AML-193 (cell line): Measurements from ENCODE around the gene IRF2BPL.

Source experiments
- DNase-seq, 2 experiments: peaks; one replicate each; lab custom pipeline; 2025; lab: John Stamatoyannopoulos, UW

The IRF2BPL gene

GRCh38 chr14:76985540-76986230 lies 42.8 kb downstream of the IRF2BPL start:
- no peak for DNase-seq

GRCh38 chr14:76984787-76985375 lies 43.6 kb downstream of the IRF2BPL start:
- DNase-seq = no peak

DNA sequence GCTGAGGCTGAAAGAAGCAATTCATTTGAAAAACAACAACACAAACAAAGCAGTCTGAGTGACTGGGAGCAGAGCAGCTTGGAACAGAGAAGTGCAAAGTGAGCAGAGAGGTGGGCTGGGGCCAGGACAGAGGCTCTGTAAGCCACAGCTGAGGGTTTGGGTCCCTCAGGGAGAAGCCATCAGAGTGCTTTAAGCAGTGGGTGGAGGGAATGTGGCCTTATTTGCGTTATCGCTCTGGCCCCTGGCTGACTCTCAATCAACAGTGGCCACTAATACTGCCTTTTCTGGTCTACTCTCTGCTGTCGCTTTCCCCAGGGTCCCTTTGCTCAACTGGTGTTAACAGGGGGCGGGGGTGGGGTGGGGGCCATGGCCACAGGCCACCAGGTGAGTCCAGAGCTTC lies 44.2 kb downstream of the IRF2BPL start:
- DNase-seq = no peak

DNA sequence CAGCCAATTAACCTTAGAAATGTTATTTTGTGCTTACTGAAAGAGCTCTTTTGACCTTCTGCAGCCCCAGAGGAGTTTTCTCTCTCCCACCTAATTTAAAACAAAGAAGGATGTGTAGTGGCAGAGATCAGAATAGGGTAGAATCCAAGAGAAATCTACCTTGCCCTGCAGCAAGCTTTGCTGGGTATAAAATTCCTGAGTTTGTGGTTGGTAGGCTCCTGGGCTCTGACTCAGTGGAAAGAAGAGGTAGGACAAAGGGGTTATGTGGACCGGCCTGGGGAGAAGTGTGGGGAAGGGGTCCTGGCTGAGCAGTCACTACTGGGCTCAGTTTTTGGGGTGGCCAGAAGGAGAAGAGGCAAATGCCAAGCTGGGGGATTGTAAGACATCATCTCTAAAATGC lies 46.8 kb downstream of the IRF2BPL start:
- DNase-seq = no peak

DNA sequence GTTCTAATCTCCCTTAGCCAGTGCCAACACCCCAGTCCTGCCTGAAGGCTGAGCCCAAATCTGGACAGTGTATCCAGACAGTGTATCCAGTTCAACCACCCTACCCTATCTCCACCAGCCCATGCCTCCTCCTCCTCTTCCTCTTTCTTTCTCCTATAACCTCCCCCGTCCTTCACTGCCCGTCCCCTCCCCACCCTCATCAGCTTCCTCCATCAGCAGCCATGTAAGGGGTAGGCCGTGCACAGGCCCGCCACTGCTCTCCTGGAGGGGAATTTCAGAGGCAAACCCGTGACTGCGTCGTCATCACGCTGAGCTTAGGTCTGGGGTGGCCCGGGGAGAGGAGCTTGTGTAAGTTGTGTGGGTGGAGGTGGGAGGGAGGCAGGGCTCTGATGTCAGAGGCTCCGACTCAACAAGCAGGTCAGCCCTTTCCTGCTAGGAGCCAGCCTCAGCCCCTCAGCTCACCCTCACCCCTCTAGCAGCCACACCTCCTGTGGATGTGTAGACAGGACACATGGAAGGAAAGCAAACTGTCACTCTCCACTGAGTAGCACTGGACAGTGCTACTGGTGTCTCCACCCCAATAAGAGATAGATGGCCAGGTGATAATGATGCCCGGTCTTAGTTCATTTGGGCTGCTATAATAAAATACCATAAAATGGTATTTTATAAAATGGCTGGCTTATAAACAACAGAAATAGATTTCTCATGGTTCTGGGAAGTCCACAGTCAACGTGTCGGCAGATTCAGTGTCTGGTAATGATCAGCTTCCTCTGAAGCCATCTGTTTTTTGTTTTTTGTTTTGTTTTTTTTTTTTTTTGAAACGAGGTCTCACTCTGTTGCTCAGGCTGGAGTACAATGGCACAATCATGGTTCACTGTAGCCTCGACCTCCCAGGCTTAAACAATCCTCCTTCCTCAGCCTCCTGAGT lies 50.5 kb downstream of the IRF2BPL start:
- no peak for DNase-seq

- DNase-seq = no peak
Observed at GRCh38 chr14:76976240-76977005, 52.1 kb downstream of the IRF2BPL start.

DNA sequence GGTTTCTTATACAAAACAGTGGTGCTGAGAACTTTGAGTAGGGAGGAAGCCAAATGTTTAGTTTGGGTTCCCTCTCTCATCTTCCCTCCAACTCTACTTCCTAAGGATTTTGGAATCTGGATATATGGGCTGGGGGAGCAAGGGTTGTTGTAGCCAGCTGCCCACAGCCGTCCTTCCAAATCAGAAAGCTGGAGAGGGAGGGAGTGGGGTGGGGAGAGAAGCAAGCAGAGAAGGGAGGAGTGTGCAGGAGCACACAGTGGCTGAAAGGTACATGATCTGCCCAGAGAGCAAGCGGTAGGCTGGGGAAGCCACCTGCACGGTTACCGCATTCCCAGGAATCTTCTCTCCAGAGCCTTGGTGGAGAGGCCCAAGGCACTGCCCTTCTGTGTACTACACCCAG lies 52.7 kb downstream of the IRF2BPL start:
- DNase-seq = no peak

GRCh38 chr14:76975051-76975450 lies 53.5 kb downstream of the IRF2BPL start:
- no peak for DNase-seq
